HepG2 (cell line): ENCODE measurements around the gene DMAC2L. TPM values are rescaled to one million over a fixed set of nuclear protein-coding genes. Genes with fewer than 3 reads are reported as not detected.

ENCODE experiments used
- ATAC-seq: fragments of 200-7000 bp; cut with Tn5 transposase; 3 replicates; pipeline ENCODE4 v1.9.1; 2020; ENCODE audit warnings: mild to moderate bottlenecking, moderate library complexity
- BruUV-seq: library from RNA; stranded (reverse); fragments of 400-500 nt; replicated peaks from 2 replicates; lab custom pipeline; 2021; lab: Mats Ljungman, UMichigan
- CTCF ChIA-PET: fragments of 300-600 bp; formaldehyde crosslinking; extraction: SDS; loops from one replicate; lab custom pipeline; 2021; ENCODE audit warnings: low total read pairs, inconsistent platforms, low intra/inter-chr PET ratio; lab: Yijun Ruan, JAX
- POLR2A ChIA-PET: fragments of 350-600 bp; sonication (Branson Sonifier 250); formaldehyde crosslinking; loops from one replicate; lab custom pipeline; 2020; ENCODE audit warnings: antibody characterized with exemption, inconsistent platforms; lab: Yijun Ruan, JAX
- DNase-seq: peaks from one replicate; pipeline ENCODE4 v3.0.0-alpha.2; 2015; ENCODE audit warnings: low spot score
- FAIRE-seq: peaks from 3 replicates; lab custom pipeline; 2011; peaks lifted over from hg19 to GRCh38; lab: Jason Lieb, UNC
- H2AFZ ChIP-seq: one replicate; pipeline ENCODE4 v1.6.1; 2011; ENCODE audit warnings: low read length, inconsistent platforms
- H3K27ac ChIP-seq: fragments of 300-600 bp; 3 replicates; pipeline ENCODE4 v1.8.0; 2011; ENCODE audit warnings: mixed run types, mild to moderate bottlenecking, mixed read lengths, low read length, inconsistent platforms; ENCODE audit not compliant: insufficient read depth; ENCODE audit errors: extremely low read length
- H3K27me3 ChIP-seq, 2 experiments: fragments of 200-600 bp in 1 of 2; 2 replicates in 1 of 2; 3 replicates in 1 of 2; pipeline versions ENCODE4 v1.6.0 to v1.8.0; 2011; ENCODE audit warnings: low read length in 2 of 2, mild to moderate bottlenecking in 2 of 2, moderate library complexity in 2 of 2, inconsistent platforms in 1 of 2; ENCODE audit not compliant: insufficient read depth in 2 of 2, control insufficient read depth in 1 of 2
- H3K36me3 ChIP-seq, 2 experiments: fragments of 200-600 bp in 1 of 2; replicated peaks in 1 of 2; 2 replicates in 1 of 2; 3 replicates in 1 of 2; pipeline versions ENCODE4 v1.5.1 to v1.8.0; 2011; ENCODE audit warnings: low read length in 2 of 2, inconsistent platforms in 1 of 2; ENCODE audit not compliant: insufficient read depth in 2 of 2, control insufficient read depth in 1 of 2
- H3K4me1 ChIP-seq: 2 replicates; pipeline ENCODE4 v1.5.1; 2012; ENCODE audit warnings: low read length, inconsistent platforms; ENCODE audit not compliant: insufficient read depth
- H3K4me2 ChIP-seq: 2 replicates; pipeline ENCODE4 v1.6.0; 2011; ENCODE audit warnings: low read depth, low read length, inconsistent platforms
- H3K4me3 ChIP-seq, 3 experiments: fragments of 200-600 bp in 1 of 3; sonication (generic), shearing (Covaris generic) in 1 of 3; replicated peaks in 1 of 3; 2 replicates each; pipeline ENCODE4 v1.5.1; 2011 to 2016; ENCODE audit warnings: low read length in 3 of 3, inconsistent platforms in 2 of 3, low read depth in 2 of 3, mild to moderate bottlenecking in 2 of 3, control low read depth in 1 of 3, mixed read lengths in 1 of 3; ENCODE audit not compliant: insufficient read depth in 1 of 3
- H3K79me2 ChIP-seq: one replicate; pipeline ENCODE4 v1.6.1; 2011; ENCODE audit warnings: low read length, inconsistent platforms; ENCODE audit not compliant: insufficient read depth
- H3K9ac ChIP-seq: 2 replicates; pipeline ENCODE4 v1.6.0; 2011; ENCODE audit warnings: mild to moderate bottlenecking, low read depth, low read length, inconsistent platforms; ENCODE audit not compliant: insufficient read depth
- H3K9me3 ChIP-seq: 2 replicates; pipeline ENCODE4 v1.5.1; 2012; ENCODE audit warnings: mild to moderate bottlenecking, low read length
- H4K20me1 ChIP-seq: 2 replicates; pipeline ENCODE4 v1.6.0; 2011; ENCODE audit warnings: inconsistent platforms, mild to moderate bottlenecking, low read length, moderate library complexity; ENCODE audit not compliant: insufficient read depth
- KDM3A ChIP-seq: IDR thresholded peaks from 2 replicates; pipeline ENCODE4 v1.6.1; 2018; ENCODE audit warnings: low read depth, missing compliant biosample characterization
- NFYB ChIP-seq: sonication (generic); formaldehyde crosslinking; IDR thresholded peaks from 2 replicates; pipeline ENCODE4 v1.4.0; 2020; ENCODE audit warnings: missing genetic modification reagents
- SMAD9 ChIP-seq: sonication (generic); formaldehyde crosslinking; IDR thresholded peaks from 2 replicates; pipeline ENCODE4 v1.5.1; 2020; ENCODE audit warnings: mild to moderate bottlenecking, missing genetic modification reagents
- ZNF543 ChIP-seq: sonication (generic); formaldehyde crosslinking; IDR thresholded peaks from 2 replicates; pipeline ENCODE4 v1.4.0; 2020; ENCODE audit warnings: mild to moderate bottlenecking, missing genetic modification reagents
- WGBS: methylation state at CpG from one replicate; pipeline ENCODE4 v1.1.6; 2017; ENCODE audit warnings: low lambda C conversion rate; 5-methylcytosine and 5-hydroxymethylcytosine counted together
- in situ Hi-C: cut with HindIII; loops from 2 replicates; pipeline ENCODE4 v1.10.0; 2017; ENCODE audit warnings: low pct_unique_long_range_greater_than_20kb; ENCODE audit not compliant: extremely low pct_ligation_motif_present
- intact Hi-C: fragments of 100-400 bp; cut with micrococcal nuclease; formaldehyde crosslinking; loops from one replicate; pipeline ENCODE4 v1.10.0; 2022; ENCODE audit not compliant: unreplicated experiment
- polyA plus RNA-seq, 8 experiments: library from polyadenylated mRNA; depleted of rRNA in 3 of 8; stranded (reverse) in 7 of 8; unstranded in 1 of 8; fragments of >200 nt; fragmentation: Illumina TruSeq in 4 of 8; extraction: Trizol in 4 of 8; gene quantifications; 2 replicates each; pipeline versions ENCODE4 v1.2.1 to v1.2.3, GENCODE V29; 2011 to 2016; ENCODE audit warnings: low read depth in 4 of 8, missing spikeins in 1 of 8, mixed read lengths in 1 of 8; ENCODE audit not compliant: insufficient read depth in 1 of 8
- total RNA-seq, 5 experiments: library from RNA; depleted of rRNA; stranded (reverse); fragments of >200 nt; fragmentation: Illumina TruSeq; extraction: Trizol; gene quantifications; 2 replicates each; pipeline ENCODE4 v1.2.3, GENCODE V29; 2016; ENCODE audit warnings: low read depth in 1 of 5

Gene DMAC2L
- total and polyA plus RNA-seq, 2 of the 13 experiments (the other 11 are each of a cell fraction or from before 2014, with no cell fraction given): 19.4 to 23.2 TPM

- Histone ChIP-seq H3K79me2 (no peaks in the 10 kb centered on the region), H3K4me3 (0 out of 6 replicates have a peak overlapping the region, but pooled peaks of 1 of the 3 experiments have one; percentile 12), H3K36me3 (no peaks in the 10 kb centered on the region), H2AFZ (no peak overlapping the region), H3K4me2 (peak overlapping the region; percentile 64), H3K27ac (no peak overlapping the region), H3K4me1 (peaks cover 36% of the 10 kb centered on the region), H3K9me3 (no peaks in the 10 kb centered on the region), H3K27me3 (no peaks in the 10 kb centered on the region), H4K20me1 (no peaks in the 10 kb centered on the region), H3K9ac (no peak overlapping the region)
- ChIA-PET CTCF (no interaction called here), POLR2A (no interaction called here)
- BruUV-seq: no TSS peak
- 90% methylated on average over 13 of the region's 14 CpGs for WGBS
- in situ Hi-C loops: no loop called here
- no peak for ATAC-seq
- intact Hi-C loops: no loop called here
- no peak for DNase-seq
- TF ChIP-seq KDM3A (no peak), NFYB (0 out of 2 replicates have a peak, but pooled peaks have one; percentile 37)
- FAIRE-seq: no peak
Measured at GRCh38 chr14:50362764-50363713, 50.9 kb downstream of the DMAC2L start.

GRCh38 chr14:50363714-50364111, 51.6 kb downstream of the DMAC2L start:
- Histone ChIP-seq H4K20me1 (no peaks in the 10 kb centered on the region), H3K9me3 (no peaks in the 10 kb centered on the region), H3K79me2 (no peaks in the 10 kb centered on the region), H3K9ac (no peak overlapping the region), H3K36me3 (no peaks in the 10 kb centered on the region), H3K4me2 (peak overlapping the region; percentile 64), H3K4me1 (peaks cover 36% of the 10 kb centered on the region), H3K27me3 (no peaks in the 10 kb centered on the region), H2AFZ (no peak overlapping the region), H3K4me3 (0 out of 6 replicates have a peak overlapping the region, but pooled peaks of 1 of the 3 experiments have one; percentile 12), H3K27ac (no peak overlapping the region)
- intact Hi-C loops: no loop called here
- no peak for DNase-seq
- in situ Hi-C loops: no loop called here
- TF ChIP-seq ZNF543 (0 out of 2 replicates have a peak, but pooled peaks have one; percentile 46), SMAD9 (CRISPR knock-in tag) (no peak)
- BruUV-seq: no TSS peak
- CTCF ChIA-PET: no interaction called here
- 53% methylated on average over 4 of the region's 4 CpGs for WGBS
- peak; percentile 37 for ATAC-seq
- FAIRE-seq: no peak
- POLR2A ChIA-PET: no interaction called here
